Astrocyte (in vitro differentiated cells and primary cell): ENCODE results near the gene FA2H. TPM values are rescaled to one million over a fixed set of nuclear protein-coding genes. Genes with fewer than 3 reads are reported as not detected.

Experiments used
- DNase-seq: peaks from one replicate; pipeline ENCODE4 v3.0.0-alpha.2; 2010; ENCODE audit warnings: low read depth
- FAIRE-seq: peaks from 2 replicates; lab custom pipeline; 2011; peaks lifted over from hg19 to GRCh38; lab: Jason Lieb, UNC
- H2AFZ ChIP-seq: 2 replicates; pipeline ENCODE4 v1.6.0; 2012; ENCODE audit warnings: low read depth, low read length, inconsistent platforms
- H3K27ac ChIP-seq: 2 replicates; pipeline ENCODE4 v1.5.1; 2011; ENCODE audit warnings: low read depth, low read length, inconsistent platforms
- H3K27me3 ChIP-seq: 2 replicates; pipeline ENCODE4 v1.6.0; 2011; ENCODE audit warnings: low read length, inconsistent platforms; ENCODE audit not compliant: insufficient read depth
- H3K36me3 ChIP-seq: 2 replicates; pipeline ENCODE4 v1.5.1; 2011; ENCODE audit warnings: low read length, inconsistent platforms; ENCODE audit not compliant: insufficient read depth
- H3K4me1 ChIP-seq: 2 replicates; pipeline ENCODE4 v1.5.1; 2011; ENCODE audit warnings: low read length, inconsistent platforms; ENCODE audit not compliant: insufficient read depth
- H3K4me2 ChIP-seq: 2 replicates; pipeline ENCODE4 v1.6.0; 2012; ENCODE audit warnings: low read length, inconsistent platforms
- H3K4me3 ChIP-seq: 2 replicates; pipeline ENCODE4 v1.5.1; 2011; ENCODE audit warnings: low read depth, mild to moderate bottlenecking, low read length, inconsistent platforms; ENCODE audit not compliant: insufficient read depth
- H3K79me2 ChIP-seq: 2 replicates; pipeline ENCODE4 v1.6.0; 2012; ENCODE audit warnings: mild to moderate bottlenecking, low read length, inconsistent platforms; ENCODE audit not compliant: insufficient read depth
- H3K9ac ChIP-seq: 2 replicates; pipeline ENCODE4 v1.6.0; 2012; ENCODE audit warnings: mild to moderate bottlenecking, low read length, inconsistent platforms
- H3K9me3 ChIP-seq: 2 replicates; pipeline ENCODE4 v1.5.1; 2012; ENCODE audit warnings: low read depth, mild to moderate bottlenecking, low read length, inconsistent platforms; ENCODE audit not compliant: insufficient read depth
- H4K20me1 ChIP-seq: 2 replicates; pipeline ENCODE4 v1.6.0; 2012; ENCODE audit warnings: low read length, inconsistent platforms; ENCODE audit not compliant: insufficient read depth
- H3K27ac Mint-ChIP-seq: one replicate; pipeline ENCODE4 v1.8.0; 2021; ENCODE audit warnings: mild to moderate bottlenecking, mixed read lengths; ENCODE audit not compliant: unreplicated experiment
- H3K27me3 Mint-ChIP-seq: one replicate; pipeline ENCODE4 v1.8.0; 2021; ENCODE audit warnings: low read depth, mixed read lengths; ENCODE audit not compliant: unreplicated experiment
- H3K36me3 Mint-ChIP-seq: one replicate; pipeline ENCODE4 v1.8.0; 2021; ENCODE audit warnings: low read depth, mixed read lengths; ENCODE audit not compliant: unreplicated experiment
- H3K4me1 Mint-ChIP-seq: one replicate; pipeline ENCODE4 v1.8.0; 2021; ENCODE audit warnings: low read depth, mixed read lengths; ENCODE audit not compliant: unreplicated experiment
- H3K4me3 Mint-ChIP-seq: one replicate; pipeline ENCODE4 v1.8.0; 2021; ENCODE audit warnings: mild to moderate bottlenecking, moderate library complexity, mixed read lengths; ENCODE audit not compliant: unreplicated experiment
- H3K9me3 Mint-ChIP-seq: one replicate; pipeline ENCODE4 v1.8.0; 2021; ENCODE audit warnings: mild to moderate bottlenecking, mixed read lengths; ENCODE audit not compliant: unreplicated experiment
- EZH2 ChIP-seq: IDR thresholded peaks from 2 replicates; pipeline ENCODE4 v1.6.1; 2012; ENCODE audit warnings: mild to moderate bottlenecking, low read length, inconsistent platforms; ENCODE audit not compliant: insufficient read depth
- total RNA-seq: library from RNA; stranded (reverse); gene quantifications from 2 replicates; pipeline ENCODE4 v1.2.1, GENCODE V29; 2021
- TF ChIP-seq, protein P1 (sequence below): IDR thresholded peaks from 2 replicates; pipeline ENCODE4 v1.5.1; 2011; ENCODE audit warnings: low read depth, mild to moderate bottlenecking, inconsistent platforms, low read length, moderate library complexity; ENCODE audit not compliant: insufficient read depth

The FA2H gene
- total RNA-seq, 1 donor from 2014 or later, result 0.14 TPM

DNA sequence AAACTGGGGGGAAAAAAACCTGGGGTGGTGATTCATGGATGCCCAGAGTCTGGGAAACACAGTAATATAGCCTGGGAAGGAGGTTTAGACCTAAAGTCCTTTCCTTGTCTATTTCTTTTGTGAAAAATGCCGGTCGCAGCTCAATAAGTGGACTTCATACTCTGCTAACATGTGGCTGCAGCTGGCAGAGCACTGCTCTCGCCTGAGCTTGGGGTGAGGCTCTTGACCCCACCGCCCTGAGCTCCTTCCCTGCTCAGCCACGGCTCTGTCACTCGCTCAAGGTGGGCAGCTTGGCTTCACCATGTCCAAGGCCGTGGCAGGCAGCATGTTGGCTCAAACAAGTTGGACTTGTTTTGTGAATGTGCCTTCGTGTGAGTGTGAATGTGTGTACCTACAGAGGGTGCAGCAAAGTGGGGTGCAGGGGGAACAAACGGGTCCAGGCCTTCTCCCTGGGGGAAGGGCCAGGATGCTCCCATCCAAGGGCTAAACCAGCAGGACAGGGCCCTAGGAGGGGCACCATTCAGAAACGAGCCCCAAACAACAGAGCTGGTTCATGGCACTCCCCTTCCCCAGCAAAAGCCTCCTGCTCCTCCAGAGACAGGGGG lies 4.9 kb downstream of the FA2H start:
- H3K27ac Mint-ChIP-seq, result no peak overlapping the region
- no peak for TF ChIP-seq EZH2
- TF ChIP-seq, protein P1, sequence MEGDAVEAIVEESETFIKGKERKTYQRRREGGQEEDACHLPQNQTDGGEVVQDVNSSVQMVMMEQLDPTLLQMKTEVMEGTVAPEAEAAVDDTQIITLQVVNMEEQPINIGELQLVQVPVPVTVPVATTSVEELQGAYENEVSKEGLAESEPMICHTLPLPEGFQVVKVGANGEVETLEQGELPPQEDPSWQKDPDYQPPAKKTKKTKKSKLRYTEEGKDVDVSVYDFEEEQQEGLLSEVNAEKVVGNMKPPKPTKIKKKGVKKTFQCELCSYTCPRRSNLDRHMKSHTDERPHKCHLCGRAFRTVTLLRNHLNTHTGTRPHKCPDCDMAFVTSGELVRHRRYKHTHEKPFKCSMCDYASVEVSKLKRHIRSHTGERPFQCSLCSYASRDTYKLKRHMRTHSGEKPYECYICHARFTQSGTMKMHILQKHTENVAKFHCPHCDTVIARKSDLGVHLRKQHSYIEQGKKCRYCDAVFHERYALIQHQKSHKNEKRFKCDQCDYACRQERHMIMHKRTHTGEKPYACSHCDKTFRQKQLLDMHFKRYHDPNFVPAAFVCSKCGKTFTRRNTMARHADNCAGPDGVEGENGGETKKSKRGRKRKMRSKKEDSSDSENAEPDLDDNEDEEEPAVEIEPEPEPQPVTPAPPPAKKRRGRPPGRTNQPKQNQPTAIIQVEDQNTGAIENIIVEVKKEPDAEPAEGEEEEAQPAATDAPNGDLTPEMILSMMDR, result no peak
- H3K9me3 ChIP-seq, result no peaks in the 10 kb centered on the region
- H3K36me3 ChIP-seq, result no peaks in the 10 kb centered on the region
- FAIRE-seq, result no peak
- H4K20me1 ChIP-seq, result no peaks in the 10 kb centered on the region
- DNase-seq, result no peak
- peaks cover 4% of the 10 kb centered on the region for H3K36me3 Mint-ChIP-seq
- H3K4me1 ChIP-seq, result no peaks in the 10 kb centered on the region
- H2AFZ ChIP-seq, result no peak overlapping the region
- no peak overlapping the region for H3K4me2 ChIP-seq
- H3K4me3 ChIP-seq, result no peak overlapping the region
- peaks cover 70% of the 10 kb centered on the region for H3K27me3 Mint-ChIP-seq
- H3K9me3 Mint-ChIP-seq, result peaks cover 14% of the 10 kb centered on the region
- no peaks in the 10 kb centered on the region for H3K79me2 ChIP-seq
- peaks cover 31% of the 10 kb centered on the region for H3K27me3 ChIP-seq
- no peak overlapping the region for H3K27ac ChIP-seq
- no peak overlapping the region for H3K4me3 Mint-ChIP-seq
- H3K9ac ChIP-seq, result no peak overlapping the region
- no peaks in the 10 kb centered on the region for H3K4me1 Mint-ChIP-seq

DNA sequence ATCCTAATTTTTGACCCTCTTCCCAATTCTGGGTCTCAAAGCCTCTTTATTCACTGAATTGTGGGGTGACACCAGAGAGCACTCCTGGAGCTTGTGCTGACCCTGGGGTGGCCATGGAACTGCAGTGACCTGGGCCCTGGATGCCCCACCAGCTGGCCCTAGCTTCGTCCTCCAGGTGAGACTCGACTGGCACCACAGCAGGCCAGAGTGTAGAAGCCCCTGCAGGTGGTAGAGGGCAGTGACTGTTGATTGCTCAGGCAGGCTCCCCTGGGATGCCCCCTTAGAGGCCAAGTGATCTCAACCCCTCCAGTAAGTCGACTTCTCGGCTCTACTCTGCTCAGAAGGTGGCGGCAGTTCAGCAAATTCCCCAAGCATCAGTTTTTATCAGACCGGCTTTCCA lies 6.4 kb downstream of the FA2H start:
- Mint-ChIP-seq H3K4me3 (no peak overlapping the region), H3K27ac (no peak overlapping the region), H3K27me3 (peaks cover 63% of the 10 kb centered on the region), H3K36me3 (peaks cover 4% of the 10 kb centered on the region), H3K4me1 (no peaks in the 10 kb centered on the region), H3K9me3 (peaks cover 14% of the 10 kb centered on the region)
- TF ChIP-seq EZH2, result no peak
- TF ChIP-seq, protein P1, result no peak
- Histone ChIP-seq H3K4me2 (no peak overlapping the region), H3K4me1 (no peaks in the 10 kb centered on the region), H3K9me3 (no peaks in the 10 kb centered on the region), H3K4me3 (no peak overlapping the region), H4K20me1 (no peaks in the 10 kb centered on the region), H3K27me3 (peaks cover 18% of the 10 kb centered on the region), H3K27ac (no peak overlapping the region), H3K9ac (no peak overlapping the region), H3K79me2 (no peaks in the 10 kb centered on the region), H3K36me3 (no peaks in the 10 kb centered on the region), H2AFZ (no peak overlapping the region)
- FAIRE-seq, result no peak
- DNase-seq, result no peak

DNA sequence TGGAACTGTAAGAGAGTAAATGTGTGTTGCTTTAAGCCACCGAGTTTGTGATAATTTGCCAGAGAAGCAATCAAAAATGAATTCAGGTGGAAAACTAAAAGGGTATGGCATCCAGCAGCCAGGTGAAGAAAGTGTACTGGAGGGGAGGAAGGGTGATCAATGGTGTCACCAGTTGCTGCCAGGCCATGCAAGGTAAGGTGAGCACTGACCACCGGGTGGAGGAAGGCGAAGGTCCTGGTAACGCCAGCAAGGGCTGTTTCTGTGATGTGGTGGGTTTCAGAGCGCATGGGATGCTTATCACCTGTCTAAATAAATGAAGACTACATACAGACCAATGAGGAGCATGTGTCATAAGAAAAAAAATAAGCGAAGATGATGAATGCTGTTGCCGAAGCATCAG lies 6.9 kb downstream of the FA2H start:
- FAIRE-seq, result no peak
- H3K27ac ChIP-seq, result no peak overlapping the region
- H3K4me2 ChIP-seq, result no peak overlapping the region
- no peak overlapping the region for H3K27ac Mint-ChIP-seq
- H3K36me3 ChIP-seq, result no peaks in the 10 kb centered on the region
- H3K4me3 Mint-ChIP-seq, result no peak overlapping the region
- no peaks in the 10 kb centered on the region for H3K9me3 ChIP-seq
- H3K4me3 ChIP-seq, result no peak overlapping the region
- no peaks in the 10 kb centered on the region for H3K79me2 ChIP-seq
- TF ChIP-seq EZH2, result no peak
- TF ChIP-seq, protein P1, result no peak
- H3K9me3 Mint-ChIP-seq, result peaks cover 14% of the 10 kb centered on the region
- no peak for DNase-seq
- no peaks in the 10 kb centered on the region for H3K4me1 ChIP-seq
- peaks cover 15% of the 10 kb centered on the region for H3K27me3 ChIP-seq
- no peak overlapping the region for H3K9ac ChIP-seq
- H3K4me1 Mint-ChIP-seq, result no peaks in the 10 kb centered on the region
- peaks cover 4% of the 10 kb centered on the region for H3K36me3 Mint-ChIP-seq
- H3K27me3 Mint-ChIP-seq, result peaks cover 60% of the 10 kb centered on the region
- no peaks in the 10 kb centered on the region for H4K20me1 ChIP-seq
- H2AFZ ChIP-seq, result no peak overlapping the region
